GM19035 (cell line): ENCODE results near the gene AZIN2.
A peak's percentile ranks its signal among the peaks of the same experiment; 100 is the strongest.
"Not testable (repeated sequence)": the region's sequence is repeated elsewhere in the genome, so short reads cannot be mapped to it uniquely, and the experiment has no call there.

Experiments used
- ATAC-seq: cut with Tn5 transposase; IDR thresholded peaks from one replicate; pipeline ENCODE4 v1.9.1; 2021; ENCODE audit not compliant: unreplicated experiment

AZIN2 gene

GRCh38 chr1:33080885-33081553, at the start of gene AZIN2:
Gene AZIN2 (plus strand): TSS chr1:33081153. CDS start chr1:33082250, 1,097 bp downstream.
- peak; percentile 98 for ATAC-seq

DNA sequence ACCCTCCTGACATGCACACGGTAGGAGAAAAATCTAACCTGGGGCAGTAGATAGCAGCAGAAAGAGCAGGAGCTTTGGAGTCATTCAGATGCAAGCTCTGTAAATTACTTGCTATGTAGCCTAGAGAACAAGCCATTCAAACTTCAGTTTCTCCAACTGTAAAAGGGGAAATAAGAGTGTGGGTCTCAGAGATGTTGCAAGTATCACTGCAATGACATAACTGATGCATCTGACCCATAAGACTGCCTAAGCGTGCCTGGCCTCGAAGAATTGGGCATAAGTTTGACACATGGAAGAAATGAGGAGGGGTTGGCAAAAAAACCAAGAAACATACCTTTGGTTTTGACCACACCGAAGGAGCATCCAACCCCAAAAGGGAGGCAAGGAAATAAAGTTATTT, 49.4 kb upstream of the AZIN2 start:
- ATAC-seq, result no peak

- ATAC-seq, result no peak
Measured at GRCh38 chr1:33032126-33032869, 48.7 kb upstream of the AZIN2 start.

DNA sequence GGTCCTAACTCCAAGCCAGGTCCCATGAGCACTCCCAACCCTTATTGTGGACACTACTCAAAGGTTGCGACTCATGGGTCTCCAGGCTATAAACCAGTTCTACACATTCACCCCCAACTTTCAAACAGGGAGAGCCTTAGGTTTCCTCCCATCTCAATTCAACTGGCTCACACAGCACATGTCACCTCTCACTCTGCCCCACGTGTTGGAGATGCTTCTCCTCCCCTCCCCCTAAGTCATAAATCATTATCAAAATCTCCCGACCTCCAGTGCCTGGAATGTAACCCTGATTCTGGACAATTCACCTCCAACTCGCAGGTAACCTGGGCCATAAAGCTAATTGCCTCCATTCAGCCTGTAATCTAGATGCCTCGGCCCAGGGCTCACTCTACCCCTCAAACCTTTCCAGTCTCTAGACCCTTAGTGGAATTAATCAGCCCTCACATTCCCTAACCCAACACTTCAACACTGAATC, 44.9 kb upstream of the AZIN2 start:
- no peak for ATAC-seq

DNA sequence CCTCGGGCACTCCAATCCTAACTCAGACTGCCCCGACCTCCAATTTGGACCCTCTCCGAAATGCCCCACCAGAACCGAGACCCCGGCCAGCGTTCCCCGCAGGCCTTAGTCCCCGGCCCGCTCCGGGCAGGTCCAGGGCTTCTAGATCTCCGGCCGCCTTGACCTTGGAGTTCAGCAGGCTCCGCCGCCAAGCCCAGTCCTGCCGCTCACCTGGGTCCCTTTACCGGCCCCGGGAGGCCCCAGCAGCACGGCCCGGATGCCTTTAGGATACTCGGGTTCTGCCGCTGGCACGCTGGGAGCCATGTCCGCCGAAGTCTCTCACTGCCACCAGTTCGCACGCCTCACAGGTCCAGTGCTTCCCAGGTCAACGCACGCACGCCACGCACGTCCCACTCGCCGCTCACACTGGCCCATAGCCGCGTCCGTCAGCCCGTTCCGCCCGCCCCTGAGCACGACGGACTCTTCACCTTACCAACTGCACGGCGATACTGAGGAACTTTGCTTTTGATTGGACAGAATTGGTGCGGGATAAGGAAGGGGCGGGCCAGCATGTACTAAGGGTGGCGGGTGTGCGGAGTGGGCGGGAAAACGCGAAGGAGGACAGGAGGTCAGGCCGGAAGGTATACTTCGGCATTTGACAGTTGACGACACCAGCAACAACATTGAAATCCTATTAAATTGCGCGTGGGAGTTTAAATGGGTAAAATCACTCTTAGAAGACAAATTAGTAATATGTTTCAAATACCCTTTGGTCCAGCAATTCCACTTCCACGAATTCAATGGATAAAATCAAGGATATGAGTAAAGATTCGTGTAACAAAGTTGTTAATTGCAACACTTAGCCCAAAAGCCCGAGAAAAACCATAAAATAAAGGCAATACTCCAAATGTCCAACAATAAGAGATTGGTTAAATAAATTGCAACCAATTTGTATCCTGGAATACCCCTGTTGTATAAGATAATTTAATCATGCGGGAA, 44.1 kb upstream of the AZIN2 start, which contains the start of gene AK2:
Gene AK2 (minus strand): TSS at position 358 of the 978 bp plus-strand sequence. CDS start 55 bp downstream, at position 303.
- peak; percentile 99 for ATAC-seq

- no peak for ATAC-seq
Measured at GRCh38 chr1:33039840-33040239, 41.1 kb upstream of the AZIN2 start.

GRCh38 chr1:33041026-33041425, 39.9 kb upstream of the AZIN2 start:
- no peak for ATAC-seq

- ATAC-seq, result no peak
Measured at GRCh38 chr1:33042831-33043230, 38.1 kb upstream of the AZIN2 start.

DNA sequence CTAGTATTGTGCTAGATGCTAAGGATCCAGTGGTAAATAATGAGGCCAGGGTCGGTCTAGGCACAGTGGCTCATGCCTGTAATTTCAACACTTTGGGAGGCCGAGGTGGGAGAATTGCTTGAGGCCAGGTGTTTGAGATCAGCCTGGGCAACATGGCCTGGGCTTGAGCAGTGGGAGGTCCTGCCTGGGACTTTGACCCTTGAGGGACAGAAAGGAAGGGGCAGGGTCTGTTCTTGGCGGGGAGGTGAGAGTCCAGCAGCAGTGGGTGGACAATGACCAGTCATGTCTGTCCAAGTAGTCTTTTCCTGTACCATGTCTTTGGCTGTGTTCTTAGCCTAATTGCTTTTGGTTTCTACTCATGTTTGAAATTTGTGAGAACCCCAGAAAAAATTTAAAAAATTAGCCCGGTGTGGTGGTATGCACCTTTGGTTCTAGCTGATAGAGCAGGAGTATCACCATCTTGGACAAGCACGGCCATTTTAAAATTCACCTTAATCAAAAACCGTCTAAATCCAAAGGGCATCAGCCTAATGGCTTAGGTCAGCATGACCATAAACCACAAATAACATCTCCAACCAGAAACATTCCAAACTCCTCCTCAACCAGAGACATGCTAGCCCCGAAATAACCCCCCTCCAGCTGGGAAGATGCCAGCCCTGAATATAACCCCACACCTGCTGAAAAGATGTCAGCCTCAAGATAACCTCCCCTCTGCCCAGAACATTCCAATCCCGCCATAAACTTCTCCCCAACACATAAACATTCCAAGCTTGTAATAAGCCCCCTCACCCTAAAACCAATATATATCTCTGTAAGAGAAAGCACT, 37.5 kb upstream of the AZIN2 start:
- no peak for ATAC-seq

- ATAC-seq, result no peak
Measured at GRCh38 chr1:33045246-33045645, 35.7 kb upstream of the AZIN2 start.

DNA sequence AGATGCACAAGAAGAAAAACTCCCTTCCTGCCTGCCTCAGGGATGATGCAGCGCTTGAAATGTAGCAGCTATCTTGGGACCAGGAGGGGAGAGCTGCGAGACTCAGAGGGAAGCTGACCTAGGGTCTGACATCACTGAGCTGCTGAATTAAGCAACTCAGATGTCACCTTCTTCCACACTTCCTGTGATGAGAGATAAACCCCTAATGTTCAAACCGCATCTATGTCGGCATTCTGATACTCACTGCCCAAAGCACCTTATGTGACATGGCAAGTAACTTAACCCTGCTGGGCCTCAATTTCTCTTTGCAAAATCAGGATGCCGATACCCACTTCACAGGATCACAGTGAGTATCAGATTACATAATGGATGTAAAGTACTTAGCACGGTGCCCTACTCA, 35.1 kb upstream of the AZIN2 start:
- no peak for ATAC-seq

- not testable (repeated sequence) for ATAC-seq
Measured at GRCh38 chr1:33046234-33046633, 34.7 kb upstream of the AZIN2 start.

- ATAC-seq, result no peak
Measured at GRCh38 chr1:33047290-33047689, 33.7 kb upstream of the AZIN2 start.

DNA sequence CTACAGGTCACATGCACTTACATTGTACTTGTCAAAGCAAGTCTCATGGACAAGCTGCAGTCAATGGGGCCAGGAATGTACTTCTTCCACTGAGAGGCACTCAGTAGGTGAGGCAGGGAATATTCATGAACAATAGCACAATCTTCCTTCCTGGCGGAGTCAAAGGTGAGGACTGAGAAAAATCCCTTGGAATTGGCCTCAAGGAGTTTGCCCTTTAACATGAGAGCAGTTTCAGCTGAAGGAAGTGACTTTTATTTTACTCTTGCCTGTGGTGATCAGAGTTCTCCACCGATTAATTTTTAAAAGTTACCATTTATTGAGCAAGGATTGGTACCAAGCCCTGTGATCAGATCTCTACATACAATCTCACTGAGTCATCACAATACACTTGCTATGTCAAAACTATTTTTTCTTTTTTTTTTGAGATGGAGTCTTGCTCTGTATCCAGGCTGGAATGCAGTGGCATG, 33.1 kb upstream of the AZIN2 start:
- no peak for ATAC-seq

- no peak for ATAC-seq
Measured at GRCh38 chr1:33048426-33048825, 32.5 kb upstream of the AZIN2 start.

DNA sequence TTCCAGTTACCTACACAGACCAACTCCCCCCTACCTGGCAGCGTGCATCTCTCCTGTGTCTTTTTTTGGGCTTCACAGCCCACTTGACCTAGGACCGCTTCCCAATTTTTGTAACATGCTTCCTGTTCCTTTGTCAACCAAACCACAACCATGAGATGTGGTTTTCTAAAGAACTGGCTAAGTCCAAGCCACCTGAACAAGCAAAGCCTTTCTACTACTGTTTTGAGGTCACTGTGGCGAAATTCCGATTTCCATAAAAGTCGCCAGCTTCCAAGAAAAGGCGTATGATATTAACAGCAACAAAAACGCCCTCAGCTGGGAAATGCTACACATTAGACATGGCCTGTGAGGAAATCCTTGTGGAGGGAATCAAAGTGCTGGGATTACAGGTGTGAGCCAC, 31.6 kb upstream of the AZIN2 start:
- no peak for ATAC-seq

- ATAC-seq, result no peak
Measured at GRCh38 chr1:33050221-33051076, 30.5 kb upstream of the AZIN2 start.

- no peak for ATAC-seq
Measured at GRCh38 chr1:33055210-33056008, 25.5 kb upstream of the AZIN2 start.
